Stimulated activated CD4-positive, alpha-beta T cell treated with anti-CD3 and anti-CD28 coated beads, TNF-alpha, amount 100 ng/mL, for 4 hours (primary cell): ENCODE measurements around the gene GPR22.

Experiments used
- DNase-seq, 3 experiments: peaks; one replicate each; pipeline ENCODE4 v3.0.0-alpha.2; 2020; ENCODE audit warnings: low read depth in 3 of 3

Gene GPR22, protein sequence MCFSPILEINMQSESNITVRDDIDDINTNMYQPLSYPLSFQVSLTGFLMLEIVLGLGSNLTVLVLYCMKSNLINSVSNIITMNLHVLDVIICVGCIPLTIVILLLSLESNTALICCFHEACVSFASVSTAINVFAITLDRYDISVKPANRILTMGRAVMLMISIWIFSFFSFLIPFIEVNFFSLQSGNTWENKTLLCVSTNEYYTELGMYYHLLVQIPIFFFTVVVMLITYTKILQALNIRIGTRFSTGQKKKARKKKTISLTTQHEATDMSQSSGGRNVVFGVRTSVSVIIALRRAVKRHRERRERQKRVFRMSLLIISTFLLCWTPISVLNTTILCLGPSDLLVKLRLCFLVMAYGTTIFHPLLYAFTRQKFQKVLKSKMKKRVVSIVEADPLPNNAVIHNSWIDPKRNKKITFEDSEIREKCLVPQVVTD

DNA sequence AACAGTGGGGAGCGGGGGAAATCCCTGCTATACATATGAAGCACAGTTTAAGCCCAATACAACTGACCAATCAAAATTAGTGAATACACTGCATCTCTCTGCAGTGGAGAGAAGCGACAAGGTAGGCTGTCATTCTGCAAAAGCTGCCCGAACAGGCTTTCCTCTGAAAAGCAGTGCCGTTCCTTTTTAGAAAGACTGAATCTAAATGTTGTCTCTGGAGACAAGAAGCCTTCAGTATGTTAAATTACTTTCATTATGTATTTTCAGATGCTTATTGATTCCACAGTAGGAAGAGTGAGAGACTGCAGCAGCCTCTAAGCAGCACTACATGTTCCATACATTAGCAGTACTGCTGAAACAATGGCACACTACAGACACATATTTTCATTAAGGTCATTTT is at the start of gene GPR22:
Gene GPR22 (plus strand): TSS at position 129 of the 400 bp plus-strand sequence. CDS start 4,004 bp downstream, outside the sequence.
- DNase-seq = no peak

DNA sequence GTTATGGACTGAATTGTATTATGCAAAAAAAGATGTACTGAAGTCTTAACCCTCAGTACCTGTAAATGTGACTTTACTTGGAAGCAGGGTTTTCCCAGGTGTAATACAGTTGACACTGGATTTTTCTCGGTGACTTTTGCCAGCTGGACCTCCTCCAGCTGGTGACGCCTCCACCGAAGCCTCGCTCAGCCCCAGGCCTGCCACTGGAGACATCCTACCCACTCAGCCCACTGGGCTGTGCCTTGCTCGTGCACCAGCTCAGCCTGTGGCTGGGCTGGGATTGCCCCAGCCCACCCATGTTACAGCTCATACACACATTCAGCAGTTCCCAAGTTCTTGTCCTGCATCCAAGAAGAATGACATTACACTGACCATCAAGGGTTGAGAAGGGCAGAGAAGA is 42.4 kb upstream of the GPR22 start:
- DNase-seq = no peak

- DNase-seq = no peak
Measured at GRCh38 chr7:107428642-107429041, 41.2 kb upstream of the GPR22 start.

- no peak for DNase-seq
Measured at GRCh38 chr7:107430057-107430456, 39.8 kb upstream of the GPR22 start.

DNA sequence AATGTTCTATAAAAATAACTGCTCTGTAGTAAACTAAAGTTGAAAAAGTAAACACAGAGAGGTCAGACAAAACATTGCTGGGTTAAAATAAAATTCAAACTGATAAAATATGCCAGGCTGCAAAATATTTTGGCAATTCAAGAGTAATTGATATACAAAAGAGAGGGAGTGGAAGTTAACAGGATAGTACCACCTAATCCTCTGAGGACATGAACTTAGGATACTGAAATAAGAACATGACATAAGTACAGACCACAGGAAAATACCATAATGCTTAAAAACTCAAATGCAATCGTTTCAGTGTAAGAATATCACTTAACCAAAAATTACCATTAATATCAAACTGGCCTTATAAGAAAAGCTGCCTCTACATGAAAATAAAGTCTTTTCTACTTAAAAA is 37.6 kb upstream of the GPR22 start:
- no peak for DNase-seq

- DNase-seq = no peak
Measured at GRCh38 chr7:107435749-107436148, 34.1 kb upstream of the GPR22 start.

GRCh38 chr7:107439025-107439424 is 30.8 kb upstream of the GPR22 start:
- DNase-seq = no peak

DNA sequence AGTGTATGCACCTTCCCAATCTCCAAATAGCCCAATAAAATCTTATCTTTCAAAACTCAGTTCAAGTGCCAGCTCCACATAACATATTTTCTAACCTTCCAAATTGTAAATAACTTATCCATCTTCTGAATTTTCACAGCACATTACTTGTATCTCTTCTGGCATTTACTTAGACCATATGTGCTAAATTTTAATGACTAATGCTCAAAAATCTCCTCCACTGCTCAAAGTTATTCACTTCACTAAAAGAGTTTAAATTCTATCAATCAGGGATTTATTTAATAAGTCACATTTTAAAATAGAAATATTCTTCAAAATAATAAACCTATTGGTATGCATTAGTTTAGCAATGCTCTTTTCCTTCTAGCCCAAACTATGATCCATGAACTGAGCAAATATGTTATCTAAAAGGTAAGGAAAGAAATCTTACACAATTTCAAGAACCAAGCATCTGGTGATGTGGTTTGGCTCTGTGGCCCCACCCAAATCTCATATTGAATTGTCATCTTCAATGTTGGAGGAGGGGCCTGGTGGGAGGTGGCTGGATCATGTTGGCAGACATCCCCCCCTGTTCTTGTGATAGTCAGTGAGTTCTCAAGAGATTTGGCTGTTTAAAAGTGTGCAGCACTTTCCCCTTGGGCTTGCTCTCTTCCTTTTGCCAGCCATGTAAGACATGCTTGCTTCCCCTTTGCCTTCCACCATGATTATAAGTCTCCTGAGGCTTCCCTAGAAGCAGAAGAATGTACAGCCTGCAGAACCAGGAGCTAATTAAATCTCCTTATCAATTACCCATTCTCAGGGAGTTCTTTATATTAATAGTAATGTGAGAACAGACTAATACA is 28.1 kb upstream of the GPR22 start:
- no peak for DNase-seq

DNA sequence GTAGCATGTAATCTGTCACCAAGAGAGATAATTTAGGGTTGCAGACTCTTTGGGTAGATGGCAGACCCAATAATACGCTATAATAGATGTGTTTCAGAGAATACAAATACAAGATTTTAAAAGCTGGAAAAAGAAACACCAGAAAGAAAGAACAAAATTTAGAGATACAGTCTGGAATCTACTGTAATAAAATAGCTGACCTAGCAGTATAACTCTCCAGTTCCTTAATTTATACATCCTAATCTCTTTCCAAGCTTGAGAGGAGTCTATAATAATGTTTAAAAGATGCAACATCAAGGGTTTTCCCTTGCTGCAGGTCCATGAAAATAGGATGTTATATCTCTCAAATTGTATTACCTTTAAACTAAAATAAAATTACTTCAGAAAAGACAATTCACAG is 27.2 kb upstream of the GPR22 start:
- DNase-seq = no peak

- no peak for DNase-seq
Measured at GRCh38 chr7:107446531-107446930, 23.3 kb upstream of the GPR22 start.

DNA sequence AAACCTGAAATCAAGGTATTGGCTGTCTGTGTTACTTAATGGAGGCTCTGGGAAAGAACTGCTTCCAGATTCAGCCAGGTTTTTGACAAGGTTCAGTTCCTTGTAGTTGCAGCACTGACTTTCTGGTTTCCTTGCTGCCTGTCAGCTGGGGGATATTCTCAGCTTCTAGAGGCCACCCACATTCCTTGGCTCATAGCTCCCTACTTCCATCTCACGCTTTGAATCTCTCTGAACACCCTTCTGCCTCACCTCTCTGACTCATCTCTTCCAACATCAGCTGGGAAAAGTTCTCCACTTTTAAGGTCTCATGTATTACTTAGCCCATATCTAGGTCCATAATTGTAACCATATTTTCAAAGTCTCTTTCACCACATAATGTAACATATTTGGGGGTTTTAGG is 22.9 kb upstream of the GPR22 start:
- DNase-seq = no peak

GRCh38 chr7:107450970-107451369 is 18.9 kb upstream of the GPR22 start:
- no peak for DNase-seq

DNA sequence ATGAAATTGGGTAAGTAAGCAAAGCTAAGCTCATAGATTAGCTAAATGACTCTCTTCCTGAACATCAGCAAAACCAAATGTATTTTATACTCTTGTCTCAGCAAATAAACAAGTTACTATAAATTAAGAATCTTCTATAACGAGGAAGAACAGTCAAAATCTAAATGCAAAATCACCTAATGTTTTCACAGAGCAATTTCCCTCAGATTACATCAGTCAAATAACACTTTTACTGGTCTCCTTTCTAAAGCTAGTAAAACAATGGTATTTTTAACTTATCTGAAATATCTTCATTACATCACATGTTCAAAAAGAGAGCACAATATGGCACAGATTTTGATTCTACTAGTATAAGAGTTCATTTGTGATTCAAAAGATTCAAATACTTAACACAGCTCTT is 16.5 kb upstream of the GPR22 start:
- no peak for DNase-seq

DNA sequence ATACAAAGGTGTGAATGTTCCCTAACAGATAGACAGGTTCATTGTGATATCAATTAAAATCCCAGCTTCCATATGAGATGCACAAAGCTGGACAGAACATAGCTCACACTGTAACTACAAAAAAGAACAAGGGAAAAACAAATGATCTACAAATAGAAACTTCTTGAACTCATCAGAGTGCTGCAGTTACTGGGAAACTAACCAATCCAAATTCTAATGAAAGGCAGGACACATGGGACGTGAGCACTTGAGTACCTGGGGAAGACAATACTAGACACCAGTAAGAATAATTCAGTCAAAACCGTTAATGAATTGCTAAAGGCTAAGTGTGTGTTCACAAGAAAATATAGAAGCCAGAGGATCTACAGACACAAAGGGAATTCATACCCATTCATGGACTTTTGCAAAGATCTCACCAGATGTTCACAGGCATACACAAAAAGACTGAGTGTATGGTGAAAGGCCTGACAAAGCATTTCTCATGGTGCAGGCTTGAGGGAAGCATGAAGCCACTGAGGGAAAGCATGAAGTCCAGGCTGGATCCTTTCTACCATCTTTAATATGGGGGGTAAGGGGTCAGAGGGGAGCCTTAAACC is 7.8 kb upstream of the GPR22 start:
- DNase-seq = no peak

DNA sequence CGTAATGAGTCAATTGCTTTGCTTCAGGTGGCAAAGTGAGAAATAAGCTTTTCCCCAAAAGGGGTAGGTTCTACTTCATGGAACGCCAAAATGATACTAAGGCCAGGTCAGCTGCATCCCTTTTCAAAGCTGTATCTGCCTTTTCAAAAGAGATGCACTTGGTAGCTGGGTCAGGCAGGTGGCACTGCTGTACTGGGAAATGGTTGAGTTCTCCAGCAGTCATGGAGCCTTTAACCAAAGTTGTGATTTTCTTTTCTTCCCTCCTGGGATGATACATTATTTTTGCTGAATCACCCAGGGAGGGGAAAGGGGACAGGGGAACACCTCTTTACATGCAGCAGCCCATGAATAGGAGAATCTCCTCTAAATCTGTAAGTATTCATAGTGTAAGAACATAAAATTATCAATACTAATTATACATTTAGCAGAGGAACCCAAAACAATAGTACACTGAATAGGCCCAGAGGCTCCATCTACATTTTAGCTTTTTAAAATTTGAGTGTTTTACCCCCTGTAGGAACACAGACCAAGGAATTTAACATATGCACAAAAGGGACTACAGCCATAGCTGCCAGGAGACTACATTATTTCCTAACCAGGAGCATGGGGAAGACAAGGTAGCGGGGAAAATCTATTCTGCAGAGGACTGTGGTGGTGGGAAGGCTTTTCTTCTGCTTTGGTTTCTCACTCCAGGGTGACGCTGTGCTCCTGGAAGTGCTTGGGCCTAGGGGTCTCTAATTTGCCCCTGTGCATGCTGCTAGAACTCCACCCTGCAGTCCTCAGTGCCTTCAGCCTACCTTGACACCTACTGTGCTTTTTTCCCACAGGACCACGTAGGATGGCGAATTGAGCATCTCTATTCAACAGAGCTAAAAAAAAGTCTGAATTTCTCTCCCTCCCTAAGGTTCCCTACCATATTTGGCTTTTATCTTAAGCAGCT is 6.4 kb upstream of the GPR22 start:
- DNase-seq = peak in 2 of 3 experiments; percentile 5

DNA sequence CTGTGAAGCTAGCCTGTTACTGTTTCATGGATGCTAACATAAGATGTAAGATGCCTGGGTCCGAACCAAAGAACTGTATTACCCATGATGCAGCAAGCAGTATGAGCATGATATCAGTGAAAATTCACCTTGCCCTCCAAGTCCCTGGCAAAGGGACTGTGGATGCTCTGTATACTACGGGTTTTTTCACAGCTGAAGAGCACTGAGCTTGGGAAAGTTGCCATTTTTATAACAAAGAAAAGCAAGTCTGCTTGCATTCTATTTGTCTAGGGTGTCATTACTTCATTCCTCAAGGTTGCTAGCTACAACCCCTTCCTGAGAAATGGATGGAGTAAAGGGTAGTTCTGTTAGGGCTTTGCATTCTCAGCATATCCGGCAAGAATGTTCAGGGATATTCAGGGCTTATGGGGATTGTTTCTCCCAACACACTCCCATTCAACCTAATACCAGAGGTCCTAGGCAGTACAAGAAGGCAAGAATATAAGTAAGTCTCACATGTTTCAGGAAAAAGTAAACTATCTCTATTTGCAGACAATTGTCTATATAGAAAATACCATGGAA is 5.1 kb upstream of the GPR22 start:
- DNase-seq = no peak

DNA sequence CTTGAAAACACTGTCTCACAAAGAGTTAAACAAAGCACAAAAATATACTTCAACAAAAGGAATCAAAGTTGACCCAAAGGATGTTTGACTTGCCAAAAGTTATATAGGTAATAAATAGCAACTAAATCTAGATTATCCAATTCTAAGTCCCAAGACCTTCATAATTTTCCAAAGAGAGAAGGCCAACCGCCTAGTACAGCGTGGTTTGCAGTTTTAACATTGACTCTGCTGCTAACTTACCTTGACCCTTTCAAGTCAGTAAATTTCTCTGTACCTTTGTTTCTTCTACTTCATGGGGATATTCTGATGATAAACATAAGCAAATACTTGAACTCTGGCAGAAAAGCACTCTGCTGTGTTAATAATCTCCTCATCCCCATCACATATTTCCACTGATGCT is 1.9 kb upstream of the GPR22 start:
- DNase-seq = no peak

DNA sequence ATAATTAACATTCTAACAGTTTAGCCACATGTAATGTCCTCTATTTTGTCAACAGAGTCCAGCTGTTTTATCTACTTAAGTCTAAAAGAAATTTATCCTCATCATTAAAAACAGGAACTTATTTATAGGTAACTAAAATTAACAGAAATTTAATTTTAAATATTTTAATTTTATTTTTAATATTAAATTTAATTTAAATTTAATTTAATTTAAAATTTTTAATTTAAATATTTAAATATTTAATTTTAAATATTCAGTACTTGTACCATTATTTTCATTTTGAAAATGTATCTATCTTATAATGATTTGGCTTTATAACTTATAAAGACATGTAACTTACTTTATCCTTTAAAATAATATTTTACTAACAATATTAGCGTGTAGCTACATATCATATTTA is 1.0 kb upstream of the GPR22 start:
- DNase-seq = no peak

DNA sequence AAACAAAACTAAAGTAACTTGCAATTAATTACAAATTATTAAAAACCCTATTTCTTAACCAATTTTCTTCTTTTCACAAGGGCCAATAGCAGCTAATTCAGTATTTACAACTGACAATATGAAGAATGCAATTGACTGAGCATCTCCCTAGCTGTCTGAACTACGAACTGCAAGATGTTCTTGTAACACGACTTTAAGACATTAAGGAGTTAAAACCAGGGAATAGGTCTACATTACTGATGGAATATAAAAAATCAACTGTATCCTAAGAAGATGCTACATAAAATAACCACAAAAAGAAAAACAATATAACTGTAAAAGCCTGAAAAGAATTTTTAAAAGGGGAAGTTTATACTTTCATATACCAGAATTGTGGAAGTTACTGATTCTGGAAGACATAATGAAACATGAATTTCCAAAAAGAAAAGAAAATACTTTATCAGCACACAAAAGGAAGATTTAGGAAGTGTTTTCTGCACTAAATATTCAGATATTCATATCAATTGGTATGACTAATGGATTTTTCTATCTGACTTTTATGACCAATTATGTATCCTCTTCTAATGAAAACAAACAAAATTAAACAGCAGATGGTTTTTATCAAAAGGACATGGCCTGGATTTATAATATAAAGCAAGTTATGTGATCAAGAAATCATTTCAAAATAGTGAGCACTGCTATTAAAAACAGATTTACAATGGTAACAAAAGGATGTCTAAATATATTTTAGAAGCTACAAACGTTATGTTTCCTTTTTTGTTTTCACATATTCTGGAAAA is 1.6 kb downstream of the GPR22 start:
- DNase-seq = no peak

- no peak for DNase-seq
Measured at GRCh38 chr7:107472116-107472515, 2.3 kb downstream of the GPR22 start.
